ENCODE data around the gene CD209. TPM values are rescaled to one million over a fixed set of nuclear protein-coding genes. Genes with fewer than 3 reads are reported as not detected.

Gene CD209
- polyA plus RNA-seq, 2 donors, result 0.22 to 0.27 TPM

GRCh38 chr19:7720351-7720750 is 27.0 kb downstream of the CD209 start:
- Histone ChIP-seq H3K4me3 (ENCODE audit: low read depth in 1 of 2, low read length in 2 of 2) (no peak overlapping the region), H3K36me3 (ENCODE audit: control insufficient read depth in 2 of 2, insufficient read depth in 2 of 2, low read length in 1 of 2) (no peaks in the 10 kb centered on the region), H3K27me3 (ENCODE audit: control insufficient read depth in 1 of 2, insufficient read depth in 2 of 2, low read length in 2 of 2) (peaks cover 0 to 2% of the 10 kb centered on the region in 2 donors), H3K27ac (ENCODE audit: low read depth in 2 of 2, low read length in 1 of 2) (no peak overlapping the region), H3K9me3 (ENCODE audit: control insufficient read depth in 2 of 2, insufficient read depth in 1 of 2, low read depth in 1 of 2, low read length in 1 of 2) (peaks cover 0 to 3% of the 10 kb centered on the region in 2 donors), H3K4me1 (ENCODE audit: control insufficient read depth in 2 of 2, insufficient read depth in 2 of 2, low read length in 1 of 2) (no peaks in the 10 kb centered on the region)
- WGBS, 2 donors, result 76 to 77% methylated on average over 6 of the region's 6 CpGs

- Histone ChIP-seq H3K9me3 (ENCODE audit: control insufficient read depth in 2 of 2, insufficient read depth in 1 of 2, low read depth in 1 of 2, low read length in 1 of 2) (peaks cover 0 to 3% of the 10 kb centered on the region in 2 donors), H3K36me3 (ENCODE audit: control insufficient read depth in 2 of 2, insufficient read depth in 2 of 2, low read length in 1 of 2) (no peaks in the 10 kb centered on the region), H3K27ac (ENCODE audit: low read depth in 2 of 2, low read length in 1 of 2) (no peak overlapping the region), H3K4me1 (ENCODE audit: control insufficient read depth in 2 of 2, insufficient read depth in 2 of 2, low read length in 1 of 2) (no peaks in the 10 kb centered on the region), H3K27me3 (ENCODE audit: control insufficient read depth in 1 of 2, insufficient read depth in 2 of 2, low read length in 2 of 2) (peaks cover 0 to 2% of the 10 kb centered on the region in 2 donors), H3K4me3 (ENCODE audit: low read depth in 1 of 2, low read length in 2 of 2) (no peak overlapping the region)
- 56 to 57% methylated on average over 8 of the region's 8 CpGs for WGBS, 2 donors
These were observed 28.7 kb downstream of the CD209 start for GRCh38 chr19:7718668-7719067.

GRCh38 chr19:7716762-7717161 is 30.6 kb downstream of the CD209 start:
- H3K9me3 ChIP-seq (ENCODE audit: control insufficient read depth in 2 of 2, insufficient read depth in 1 of 2, low read depth in 1 of 2, low read length in 1 of 2), result peaks cover 0 to 3% of the 10 kb centered on the region in 2 donors
- 68 to 74% methylated on average over 1 of the region's 1 CpG for WGBS, 2 donors
- H3K27ac ChIP-seq (ENCODE audit: low read depth in 2 of 2, low read length in 1 of 2), result no peak overlapping the region
- H3K4me3 ChIP-seq (ENCODE audit: low read depth in 1 of 2, low read length in 2 of 2), result no peak overlapping the region
- no peaks in the 10 kb centered on the region for H3K4me1 ChIP-seq (ENCODE audit: control insufficient read depth in 2 of 2, insufficient read depth in 2 of 2, low read length in 1 of 2)
- H3K36me3 ChIP-seq (ENCODE audit: control insufficient read depth in 2 of 2, insufficient read depth in 2 of 2, low read length in 1 of 2), result no peaks in the 10 kb centered on the region
- peaks cover 0 to 2% of the 10 kb centered on the region in 2 donors for H3K27me3 ChIP-seq (ENCODE audit: control insufficient read depth in 1 of 2, insufficient read depth in 2 of 2, low read length in 2 of 2)

GRCh38 chr19:7715671-7716070 is 31.7 kb downstream of the CD209 start:
- Histone ChIP-seq H3K27ac (ENCODE audit: low read depth in 2 of 2, low read length in 1 of 2) (no peak overlapping the region), H3K4me3 (ENCODE audit: low read depth in 1 of 2, low read length in 2 of 2) (no peak overlapping the region), H3K4me1 (ENCODE audit: control insufficient read depth in 2 of 2, insufficient read depth in 2 of 2, low read length in 1 of 2) (no peaks in the 10 kb centered on the region), H3K9me3 (ENCODE audit: control insufficient read depth in 2 of 2, insufficient read depth in 1 of 2, low read depth in 1 of 2, low read length in 1 of 2) (peaks cover 0 to 3% of the 10 kb centered on the region in 2 donors), H3K27me3 (ENCODE audit: control insufficient read depth in 1 of 2, insufficient read depth in 2 of 2, low read length in 2 of 2) (peaks cover 0 to 2% of the 10 kb centered on the region in 2 donors), H3K36me3 (ENCODE audit: control insufficient read depth in 2 of 2, insufficient read depth in 2 of 2, low read length in 1 of 2) (no peaks in the 10 kb centered on the region)
- WGBS, 2 donors, result 76 to 77% methylated on average over 1 of the region's 1 CpG

- Histone ChIP-seq H3K36me3 (ENCODE audit: control insufficient read depth in 2 of 2, insufficient read depth in 2 of 2, low read length in 1 of 2) (no peaks in the 10 kb centered on the region), H3K4me3 (ENCODE audit: low read depth in 1 of 2, low read length in 2 of 2) (no peak overlapping the region), H3K4me1 (ENCODE audit: control insufficient read depth in 2 of 2, insufficient read depth in 2 of 2, low read length in 1 of 2) (no peaks in the 10 kb centered on the region), H3K27ac (ENCODE audit: low read depth in 2 of 2, low read length in 1 of 2) (no peak overlapping the region), H3K9me3 (ENCODE audit: control insufficient read depth in 2 of 2, insufficient read depth in 1 of 2, low read depth in 1 of 2, low read length in 1 of 2) (no peaks in the 10 kb centered on the region), H3K27me3 (ENCODE audit: control insufficient read depth in 1 of 2, insufficient read depth in 2 of 2, low read length in 2 of 2) (no peaks in the 10 kb centered on the region)
- 73 to 81% methylated on average over 5 of the region's 5 CpGs for WGBS, 2 donors
These were observed 36.7 kb downstream of the CD209 start for GRCh38 chr19:7710616-7711015.

- no peak overlapping the region for H3K27ac ChIP-seq (ENCODE audit: low read depth in 2 of 2, low read length in 1 of 2)
- no peaks in the 10 kb centered on the region for H3K36me3 ChIP-seq (ENCODE audit: control insufficient read depth in 2 of 2, insufficient read depth in 2 of 2, low read length in 1 of 2)
- H3K4me1 ChIP-seq (ENCODE audit: control insufficient read depth in 2 of 2, insufficient read depth in 2 of 2, low read length in 1 of 2), result no peaks in the 10 kb centered on the region
- H3K27me3 ChIP-seq (ENCODE audit: control insufficient read depth in 1 of 2, insufficient read depth in 2 of 2, low read length in 2 of 2), result no peaks in the 10 kb centered on the region
- no peak overlapping the region for H3K4me3 ChIP-seq (ENCODE audit: low read depth in 1 of 2, low read length in 2 of 2)
- no peaks in the 10 kb centered on the region for H3K9me3 ChIP-seq (ENCODE audit: control insufficient read depth in 2 of 2, insufficient read depth in 1 of 2, low read depth in 1 of 2, low read length in 1 of 2)
- WGBS, 2 donors, result 76 to 81% methylated on average over 10 of the region's 10 CpGs
These were observed 37.3 kb downstream of the CD209 start for GRCh38 chr19:7709932-7710460.

- H3K27me3 ChIP-seq (ENCODE audit: control insufficient read depth in 1 of 2, insufficient read depth in 2 of 2, low read length in 2 of 2), result no peaks in the 10 kb centered on the region
- H3K36me3 ChIP-seq (ENCODE audit: control insufficient read depth in 2 of 2, insufficient read depth in 2 of 2, low read length in 1 of 2), result no peaks in the 10 kb centered on the region
- no peaks in the 10 kb centered on the region for H3K9me3 ChIP-seq (ENCODE audit: control insufficient read depth in 2 of 2, insufficient read depth in 1 of 2, low read depth in 1 of 2, low read length in 1 of 2)
- WGBS, 2 donors, result 55 to 62% methylated on average over 8 of the region's 8 CpGs
- H3K4me3 ChIP-seq (ENCODE audit: low read depth in 1 of 2, low read length in 2 of 2), result no peak overlapping the region
- no peaks in the 10 kb centered on the region for H3K4me1 ChIP-seq (ENCODE audit: control insufficient read depth in 2 of 2, insufficient read depth in 2 of 2, low read length in 1 of 2)
- H3K27ac ChIP-seq (ENCODE audit: low read depth in 2 of 2, low read length in 1 of 2), result no peak overlapping the region
These were observed 40.3 kb downstream of the CD209 start for GRCh38 chr19:7706955-7707456.

- no peaks in the 10 kb centered on the region for H3K4me1 ChIP-seq (ENCODE audit: control insufficient read depth in 2 of 2, insufficient read depth in 2 of 2, low read length in 1 of 2)
- H3K27me3 ChIP-seq (ENCODE audit: control insufficient read depth in 1 of 2, insufficient read depth in 2 of 2, low read length in 2 of 2), result no peaks in the 10 kb centered on the region
- peak overlapping the region in 1 of 2 donors; percentile 35 for H3K27ac ChIP-seq (ENCODE audit: low read depth in 2 of 2, low read length in 1 of 2)
- H3K9me3 ChIP-seq (ENCODE audit: control insufficient read depth in 2 of 2, insufficient read depth in 1 of 2, low read depth in 1 of 2, low read length in 1 of 2), result no peaks in the 10 kb centered on the region
- WGBS, 2 donors, result 77 to 79% methylated on average over 14 of the region's 14 CpGs
- no peaks in the 10 kb centered on the region for H3K36me3 ChIP-seq (ENCODE audit: control insufficient read depth in 2 of 2, insufficient read depth in 2 of 2, low read length in 1 of 2)
- no peak overlapping the region for H3K4me3 ChIP-seq (ENCODE audit: low read depth in 1 of 2, low read length in 2 of 2)
These were observed 41.0 kb downstream of the CD209 start for GRCh38 chr19:7706188-7706954.

- Histone ChIP-seq H3K9me3 (ENCODE audit: control insufficient read depth in 2 of 2, insufficient read depth in 1 of 2, low read depth in 1 of 2, low read length in 1 of 2) (no peaks in the 10 kb centered on the region), H3K4me3 (ENCODE audit: low read depth in 1 of 2, low read length in 2 of 2) (no peak overlapping the region), H3K4me1 (ENCODE audit: control insufficient read depth in 2 of 2, insufficient read depth in 2 of 2, low read length in 1 of 2) (no peaks in the 10 kb centered on the region), H3K27ac (ENCODE audit: low read depth in 2 of 2, low read length in 1 of 2) (peak overlapping the region in 1 of 2 donors; percentile 35), H3K36me3 (ENCODE audit: control insufficient read depth in 2 of 2, insufficient read depth in 2 of 2, low read length in 1 of 2) (no peaks in the 10 kb centered on the region), H3K27me3 (ENCODE audit: control insufficient read depth in 1 of 2, insufficient read depth in 2 of 2, low read length in 2 of 2) (no peaks in the 10 kb centered on the region)
- WGBS, 2 donors, result 48 to 51% methylated on average over 24 of the region's 24 CpGs
These were observed 41.7 kb downstream of the CD209 start for GRCh38 chr19:7705387-7706187.
